Measurements from ENCODE around the gene LYL1. TPM values are rescaled to one million over a fixed set of nuclear protein-coding genes. Genes with fewer than 3 reads are reported as not detected.

Gene LYL1
- total and polyA plus RNA-seq, 2 donors from 2014 or later = 8.5 to 13.8 TPM

GRCh38 chr19:13120031-13120430 lies 17.4 kb upstream of the LYL1 start:
- intact Hi-C loops (cut with DNase I) = no loop called here
- TF ChIP-seq, protein P1, sequence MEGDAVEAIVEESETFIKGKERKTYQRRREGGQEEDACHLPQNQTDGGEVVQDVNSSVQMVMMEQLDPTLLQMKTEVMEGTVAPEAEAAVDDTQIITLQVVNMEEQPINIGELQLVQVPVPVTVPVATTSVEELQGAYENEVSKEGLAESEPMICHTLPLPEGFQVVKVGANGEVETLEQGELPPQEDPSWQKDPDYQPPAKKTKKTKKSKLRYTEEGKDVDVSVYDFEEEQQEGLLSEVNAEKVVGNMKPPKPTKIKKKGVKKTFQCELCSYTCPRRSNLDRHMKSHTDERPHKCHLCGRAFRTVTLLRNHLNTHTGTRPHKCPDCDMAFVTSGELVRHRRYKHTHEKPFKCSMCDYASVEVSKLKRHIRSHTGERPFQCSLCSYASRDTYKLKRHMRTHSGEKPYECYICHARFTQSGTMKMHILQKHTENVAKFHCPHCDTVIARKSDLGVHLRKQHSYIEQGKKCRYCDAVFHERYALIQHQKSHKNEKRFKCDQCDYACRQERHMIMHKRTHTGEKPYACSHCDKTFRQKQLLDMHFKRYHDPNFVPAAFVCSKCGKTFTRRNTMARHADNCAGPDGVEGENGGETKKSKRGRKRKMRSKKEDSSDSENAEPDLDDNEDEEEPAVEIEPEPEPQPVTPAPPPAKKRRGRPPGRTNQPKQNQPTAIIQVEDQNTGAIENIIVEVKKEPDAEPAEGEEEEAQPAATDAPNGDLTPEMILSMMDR (IDR thresholded peaks at IDR 0.05; ENCODE audit: borderline replicate concordance, extremely low read depth, insufficient read depth) = no peak
- Histone ChIP-seq H3K4me1 (ENCODE audit: control insufficient read depth in 2 of 3, insufficient read depth in 2 of 3, low read depth in 1 of 3, low read length in 3 of 3) (peaks cover 2 to 34% (median 14%) of the 10 kb centered on the region in 3 donors), H3K9me3 (ENCODE audit: control insufficient read depth in 2 of 3, insufficient read depth in 1 of 3, low read length in 3 of 3) (no peaks in the 10 kb centered on the region), H3K27me3 (ENCODE audit: control insufficient read depth, insufficient read depth, low read length) (no peaks in the 10 kb centered on the region), H3K36me3 (ENCODE audit: control insufficient read depth in 2 of 3, insufficient read depth in 3 of 3, low read length in 3 of 3) (no peaks in the 10 kb centered on the region), H3K4me3 (ENCODE audit: low read length in 3 of 3) (no peak overlapping the region), H3K27ac (ENCODE audit: low read depth in 2 of 2, low read length in 2 of 2) (no peak overlapping the region), H3K9ac (ENCODE audit: low read length in 3 of 3) (peak overlapping the region in 1 of 3 donors; percentile 59)
- DNase-seq = no peak
- no peak for FAIRE-seq

- TF ChIP-seq, protein P1 (IDR thresholded peaks at IDR 0.05; ENCODE audit: borderline replicate concordance, extremely low read depth, insufficient read depth) = no peak
- H3K36me3 ChIP-seq (ENCODE audit: control insufficient read depth in 2 of 3, insufficient read depth in 3 of 3, low read length in 3 of 3) = no peaks in the 10 kb centered on the region
- H3K27me3 ChIP-seq (ENCODE audit: control insufficient read depth, insufficient read depth, low read length) = no peaks in the 10 kb centered on the region
- peaks cover 2 to 34% (median 14%) of the 10 kb centered on the region in 3 donors for H3K4me1 ChIP-seq (ENCODE audit: control insufficient read depth in 2 of 3, insufficient read depth in 2 of 3, low read depth in 1 of 3, low read length in 3 of 3)
- no peak for FAIRE-seq
- intact Hi-C loops (cut with DNase I) = no loop called here
- peak overlapping the region in 1 of 3 donors; percentile 59 for H3K9ac ChIP-seq (ENCODE audit: low read length in 3 of 3)
- DNase-seq = no peak
- H3K9me3 ChIP-seq (ENCODE audit: control insufficient read depth in 2 of 3, insufficient read depth in 1 of 3, low read length in 3 of 3) = no peaks in the 10 kb centered on the region
- H3K4me3 ChIP-seq (ENCODE audit: low read length in 3 of 3) = peak overlapping the region in 2 of 3 donors; percentile 16 to 64
- no peak overlapping the region for H3K27ac ChIP-seq (ENCODE audit: low read depth in 2 of 2, low read length in 2 of 2)
Measured at GRCh38 chr19:13119627-13120026, 17.0 kb upstream of the LYL1 start.

- intact Hi-C loops (cut with DNase I) = no loop called here
- peak; percentile 90 to 96 (median 90) for DNase-seq
- peaks cover 2 to 34% (median 14%) of the 10 kb centered on the region in 3 donors for H3K4me1 ChIP-seq (ENCODE audit: control insufficient read depth in 2 of 3, insufficient read depth in 2 of 3, low read depth in 1 of 3, low read length in 3 of 3)
Measured at GRCh38 chr19:13118424-13119193, 16.0 kb upstream of the LYL1 start.

More at GRCh38 chr19:13118424-13119193, 16.0 kb upstream of the LYL1 start:
- Histone ChIP-seq H3K9ac (ENCODE audit: low read length in 3 of 3) (peak overlapping the region in 2 of 3 donors; percentile 22 to 59), H3K27me3 (ENCODE audit: control insufficient read depth, insufficient read depth, low read length) (no peaks in the 10 kb centered on the region), H3K27ac (ENCODE audit: low read depth in 2 of 2, low read length in 2 of 2) (peak overlapping the region in 1 of 2 donors; percentile 23), H3K4me3 (ENCODE audit: low read length in 3 of 3) (peak overlapping the region; percentile 53 to 64 (median 53)), H3K36me3 (ENCODE audit: control insufficient read depth in 2 of 3, insufficient read depth in 3 of 3, low read length in 3 of 3) (no peaks in the 10 kb centered on the region), H3K9me3 (ENCODE audit: control insufficient read depth in 2 of 3, insufficient read depth in 1 of 3, low read length in 3 of 3) (no peaks in the 10 kb centered on the region)
- TF ChIP-seq, protein P1 (IDR thresholded peaks at IDR 0.05; ENCODE audit: borderline replicate concordance, extremely low read depth, insufficient read depth) = no peak
- no peak for FAIRE-seq

Data from kidney (tissue), 14 donors.